ENCODE results near the gene RUNX3. TPM values are rescaled to one million over a fixed set of nuclear protein-coding genes. Genes with fewer than 3 reads are reported as not detected.
"Not testable (repeated sequence)": the region's sequence is repeated elsewhere in the genome, so short reads cannot be mapped to it uniquely, and the experiment has no call there.

The RUNX3 gene
- total RNA-seq, 2 donors from 2014 or later = 6.8 to 8.5 TPM

DNA sequence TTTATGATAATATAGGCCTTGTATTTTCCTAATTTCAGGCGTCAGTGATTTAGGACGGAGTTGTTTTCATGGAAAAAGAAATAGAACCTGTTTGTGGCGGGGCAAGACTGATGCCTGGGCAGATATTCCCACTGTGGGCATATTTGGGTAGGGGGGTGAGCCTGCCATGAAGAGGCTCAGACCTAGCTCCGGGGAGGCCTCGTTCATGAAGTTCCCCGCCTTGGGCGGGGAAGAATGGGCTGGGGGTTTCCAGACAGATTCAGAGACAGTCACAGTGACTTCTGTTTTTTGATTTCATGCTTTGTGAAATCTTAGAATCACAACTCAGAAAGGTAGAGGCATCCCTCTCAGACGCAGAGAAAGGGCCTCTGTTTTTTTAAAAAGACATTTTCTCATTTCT lies 36.1 kb downstream of the RUNX3 start:
- Histone ChIP-seq H3K9me3 (peaks cover 4% of the 10 kb centered on the region), H3K4me3 (no peak overlapping the region), H3K36me3 (no peaks in the 10 kb centered on the region), H3K27ac (no peak overlapping the region), H3K27me3 (replicated peaks; ENCODE audit: insufficient read depth) (no peaks in the 10 kb centered on the region), H3K4me1 (ENCODE audit: control insufficient read depth in 1 of 2, low read depth in 2 of 2) (no peaks in the 10 kb centered on the region)
- DNase-seq (ENCODE audit: low spot score) (no peak), ATAC-seq (ENCODE audit: insufficient number of reproducible peaks, low FRiP score, low read depth) (no peak)
- TF ChIP-seq, protein P1, sequence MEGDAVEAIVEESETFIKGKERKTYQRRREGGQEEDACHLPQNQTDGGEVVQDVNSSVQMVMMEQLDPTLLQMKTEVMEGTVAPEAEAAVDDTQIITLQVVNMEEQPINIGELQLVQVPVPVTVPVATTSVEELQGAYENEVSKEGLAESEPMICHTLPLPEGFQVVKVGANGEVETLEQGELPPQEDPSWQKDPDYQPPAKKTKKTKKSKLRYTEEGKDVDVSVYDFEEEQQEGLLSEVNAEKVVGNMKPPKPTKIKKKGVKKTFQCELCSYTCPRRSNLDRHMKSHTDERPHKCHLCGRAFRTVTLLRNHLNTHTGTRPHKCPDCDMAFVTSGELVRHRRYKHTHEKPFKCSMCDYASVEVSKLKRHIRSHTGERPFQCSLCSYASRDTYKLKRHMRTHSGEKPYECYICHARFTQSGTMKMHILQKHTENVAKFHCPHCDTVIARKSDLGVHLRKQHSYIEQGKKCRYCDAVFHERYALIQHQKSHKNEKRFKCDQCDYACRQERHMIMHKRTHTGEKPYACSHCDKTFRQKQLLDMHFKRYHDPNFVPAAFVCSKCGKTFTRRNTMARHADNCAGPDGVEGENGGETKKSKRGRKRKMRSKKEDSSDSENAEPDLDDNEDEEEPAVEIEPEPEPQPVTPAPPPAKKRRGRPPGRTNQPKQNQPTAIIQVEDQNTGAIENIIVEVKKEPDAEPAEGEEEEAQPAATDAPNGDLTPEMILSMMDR (IDR thresholded peaks at IDR 0.05) = no peak

DNA sequence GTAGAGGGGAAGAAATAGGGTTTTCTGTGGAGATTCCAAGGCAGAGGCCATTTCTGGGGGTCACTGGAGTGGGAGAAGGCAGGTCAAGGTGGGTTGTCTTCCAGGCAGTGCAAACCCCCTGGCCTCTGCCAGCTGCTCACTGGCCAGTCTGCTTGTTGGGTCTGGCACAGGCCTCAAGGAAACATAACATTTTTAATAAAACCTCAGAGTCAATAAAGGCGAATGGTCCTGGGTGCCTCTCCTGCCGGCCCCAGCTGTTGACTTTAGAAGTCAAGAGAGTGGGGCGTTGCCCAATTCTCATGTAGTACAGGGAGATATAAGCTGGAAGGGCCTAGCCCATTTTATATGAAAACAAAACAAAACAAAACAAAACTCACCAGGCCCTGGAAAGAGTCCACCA lies 36.6 kb downstream of the RUNX3 start:
- H3K4me3 ChIP-seq = no peak overlapping the region
- TF ChIP-seq, protein P1 (IDR thresholded peaks at IDR 0.05) = no peak
- peaks cover 4% of the 10 kb centered on the region for H3K9me3 ChIP-seq
- H3K4me1 ChIP-seq (ENCODE audit: control insufficient read depth in 1 of 2, low read depth in 2 of 2) = no peaks in the 10 kb centered on the region
- H3K27ac ChIP-seq = no peak overlapping the region
- H3K27me3 ChIP-seq (replicated peaks; ENCODE audit: insufficient read depth) = no peaks in the 10 kb centered on the region
- DNase-seq (ENCODE audit: low spot score) (no peak), ATAC-seq (ENCODE audit: insufficient number of reproducible peaks, low FRiP score, low read depth) (no peak)
- no peaks in the 10 kb centered on the region for H3K36me3 ChIP-seq

DNA sequence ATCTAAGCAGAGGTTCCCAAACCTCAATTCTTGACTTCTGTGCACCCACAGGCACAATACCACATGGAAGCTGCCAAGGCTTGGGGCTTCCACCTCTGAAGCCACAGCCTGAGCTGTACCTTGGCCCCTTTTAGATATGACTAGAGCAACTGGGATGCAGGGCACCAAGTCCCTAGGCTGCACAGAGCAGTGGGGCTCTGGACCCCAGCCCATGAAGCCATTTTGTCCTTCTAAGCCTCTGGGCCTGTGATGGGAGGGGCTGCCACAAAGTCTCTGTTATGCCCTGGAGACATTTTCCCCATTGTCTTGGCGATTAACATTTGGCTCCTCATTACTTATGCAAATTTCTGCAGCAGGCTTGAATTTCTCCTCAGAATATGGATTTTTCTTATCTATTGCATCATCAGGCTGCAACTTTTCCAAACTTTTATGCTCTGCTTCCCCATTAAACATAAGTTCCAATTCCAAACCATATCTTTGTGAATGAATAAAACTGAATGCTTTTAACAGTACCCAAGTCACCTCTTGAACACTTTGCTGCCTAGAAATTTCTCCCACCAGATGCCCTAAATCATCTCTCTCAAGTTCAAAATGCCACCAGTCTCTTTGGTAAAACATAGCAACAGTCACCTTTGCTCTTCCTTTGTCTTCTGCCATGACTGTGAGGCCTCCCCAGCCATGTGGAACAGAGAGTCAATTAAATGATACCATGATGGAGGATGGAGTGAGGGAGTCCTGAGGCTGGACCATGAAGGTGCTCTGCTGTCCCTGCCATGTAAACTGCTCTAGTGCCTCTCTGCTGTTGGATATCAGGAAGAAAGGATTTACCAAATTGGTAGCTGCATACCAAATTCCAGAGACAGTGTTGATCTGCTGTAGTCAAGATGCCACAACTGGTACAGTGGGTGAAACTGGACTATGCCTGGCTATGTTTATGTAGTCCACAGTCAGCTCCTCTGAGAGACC lies 37.6 kb downstream of the RUNX3 start:
- TF ChIP-seq, protein P1 (IDR thresholded peaks at IDR 0.05) = no peak
- no peaks in the 10 kb centered on the region for H3K27me3 ChIP-seq (replicated peaks; ENCODE audit: insufficient read depth)
- peaks cover 4% of the 10 kb centered on the region for H3K9me3 ChIP-seq
- no peaks in the 10 kb centered on the region for H3K36me3 ChIP-seq
- H3K4me3 ChIP-seq = no peak overlapping the region
- no peak for DNase-seq (ENCODE audit: low spot score)
- ATAC-seq (ENCODE audit: insufficient number of reproducible peaks, low FRiP score, low read depth) = no peak
- H3K27ac ChIP-seq = no peak overlapping the region
- H3K4me1 ChIP-seq (ENCODE audit: control insufficient read depth in 1 of 2, low read depth in 2 of 2) = no peaks in the 10 kb centered on the region

DNA sequence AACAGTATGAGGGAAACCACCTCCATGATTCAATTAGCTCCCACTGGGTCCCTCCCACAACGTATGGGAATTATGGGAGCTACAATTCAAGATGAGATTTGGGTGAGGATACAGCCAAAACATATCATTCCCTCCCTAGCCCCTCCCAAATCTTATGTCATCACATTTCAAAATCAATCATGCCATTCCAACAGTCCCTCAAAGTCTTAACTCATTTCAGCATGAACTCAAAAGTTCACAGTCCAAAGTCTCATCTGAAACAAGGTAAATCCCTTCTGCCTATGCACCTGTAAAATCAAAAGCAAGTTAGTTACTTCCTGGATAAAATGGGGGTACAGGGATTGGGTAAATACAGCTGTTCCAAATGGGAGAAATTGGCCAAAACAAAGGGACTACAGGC lies 38.7 kb downstream of the RUNX3 start:
- ATAC-seq (ENCODE audit: insufficient number of reproducible peaks, low FRiP score, low read depth); H3K36me3 ChIP-seq; H3K27me3 ChIP-seq (replicated peaks; ENCODE audit: insufficient read depth); H3K4me3 ChIP-seq; H3K9me3 ChIP-seq; DNase-seq (ENCODE audit: low spot score); H3K27ac ChIP-seq; H3K4me1 ChIP-seq (ENCODE audit: control insufficient read depth in 1 of 2, low read depth in 2 of 2): not testable (repeated sequence)

DNA sequence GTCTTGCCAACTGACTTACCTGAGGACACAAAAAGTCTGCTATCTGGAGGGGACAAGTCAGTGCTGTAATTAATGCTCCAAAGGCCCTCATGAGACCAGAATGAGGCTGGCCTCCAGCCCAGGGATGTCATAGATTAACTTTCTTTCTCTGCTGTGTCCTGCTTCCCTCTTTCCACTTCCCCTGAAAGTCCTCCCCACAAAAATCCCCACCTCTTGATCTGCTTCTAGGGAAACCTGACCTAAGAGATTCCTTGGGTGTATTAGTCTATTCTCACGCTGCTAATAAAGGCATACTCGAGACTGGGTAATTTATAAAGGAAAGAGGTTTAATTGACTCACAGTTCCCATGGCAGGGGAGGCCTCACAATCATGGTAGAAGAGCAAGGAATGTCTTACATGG lies 39.2 kb downstream of the RUNX3 start:
- Histone ChIP-seq H3K27ac (no peak overlapping the region), H3K36me3 (no peaks in the 10 kb centered on the region), H3K4me1 (ENCODE audit: control insufficient read depth in 1 of 2, low read depth in 2 of 2) (no peaks in the 10 kb centered on the region), H3K4me3 (no peak overlapping the region), H3K9me3 (peaks cover 4% of the 10 kb centered on the region), H3K27me3 (replicated peaks; ENCODE audit: insufficient read depth) (no peaks in the 10 kb centered on the region)
- DNase-seq (ENCODE audit: low spot score) (no peak), ATAC-seq (ENCODE audit: insufficient number of reproducible peaks, low FRiP score, low read depth) (no peak)
- TF ChIP-seq, protein P1 (IDR thresholded peaks at IDR 0.05) = no peak

Data from thoracic aorta (tissue), 2 donors.